ENCODE results near the gene LCN9. TPM values are rescaled to one million over a fixed set of nuclear protein-coding genes. Genes with fewer than 3 reads are reported as not detected.
"Not testable (repeated sequence)": the region's sequence is repeated elsewhere in the genome, so short reads cannot be mapped to it uniquely, and the experiment has no call there.

LCN9 gene
- total and polyA plus RNA-seq, 9 of the 15 experiments (the other 6 are each of a cell fraction or from before 2014, with no cell fraction given) = not detected

DNA sequence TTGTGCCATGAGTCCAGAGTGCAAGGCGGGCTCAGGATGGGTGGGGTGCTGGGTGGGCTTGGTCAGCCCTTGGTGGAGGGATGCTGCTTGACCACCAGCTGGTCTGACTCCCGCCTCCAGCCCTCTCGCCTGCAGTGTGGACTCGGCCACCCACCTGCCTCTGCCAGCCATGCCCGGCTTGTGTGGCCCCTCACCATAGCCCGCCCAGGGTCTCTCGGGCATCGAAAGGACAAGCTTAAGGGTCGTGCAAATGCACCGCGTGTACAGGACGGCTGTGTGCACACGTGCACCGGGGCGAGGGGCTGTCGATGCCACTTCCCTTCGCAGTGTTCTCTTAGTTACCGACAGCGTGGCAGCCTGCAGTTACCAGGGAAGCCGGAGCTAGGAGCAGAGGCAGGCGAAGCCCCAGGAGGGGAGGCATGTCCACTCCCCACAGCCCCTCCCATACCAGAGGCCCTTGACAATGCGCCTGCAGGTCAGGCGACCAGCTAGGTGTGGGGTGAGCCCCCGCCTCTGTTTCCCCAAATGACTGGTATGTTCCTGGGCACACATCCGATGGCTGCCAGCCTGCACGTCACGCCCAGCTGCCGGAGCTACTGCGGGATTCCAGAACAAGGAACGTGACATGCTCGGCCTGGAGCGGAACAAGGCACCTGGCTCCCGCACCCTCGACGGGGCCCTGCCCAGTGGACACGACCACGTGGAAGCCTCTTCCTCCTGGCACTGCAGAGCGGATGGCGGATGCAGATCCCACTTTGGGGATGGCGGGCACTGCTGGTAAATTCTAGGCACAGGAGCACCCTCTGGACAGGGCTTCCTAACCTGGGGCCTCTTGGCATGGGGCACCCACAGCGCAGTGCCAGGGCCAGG is 7.8 kb downstream of the LCN9 start (continued):
- no peak for TF ChIP-seq ZNF583 (CRISPR knock-in tag; IDR thresholded peaks at IDR 0.05)
- no peak for TF ChIP-seq NBN (IDR thresholded peaks at IDR 0.05; ENCODE audit: low read depth)
- TF ChIP-seq ZNF75A (CRISPR knock-in tag; IDR thresholded peaks at IDR 0.05) = no peak
- no peak for TF ChIP-seq NR3C1 (CRISPR knock-in tag; IDR thresholded peaks at IDR 0.05)
- TF ChIP-seq WHSC1 (IDR thresholded peaks at IDR 0.05; ENCODE audit: low read length) = no peak
- TF ChIP-seq YBX1 (IDR thresholded peaks at IDR 0.05) = no peak
- no peak for TF ChIP-seq ZNF12 (CRISPR knock-in tag; IDR thresholded peaks at IDR 0.05)

- no TSS peak for BruUV-seq (replicated peaks)
- no peak for FAIRE-seq
- peaks cover 15 to 45% of the 10 kb centered on the region in 2 experiments for H3K27me3 ChIP-seq (ENCODE audit: control insufficient read depth in 2 of 2, insufficient read depth in 2 of 2, low read length in 2 of 2)
- TF ChIP-seq NBN (IDR thresholded peaks at IDR 0.05; ENCODE audit: low read depth) (no peak), NR3C1 (CRISPR knock-in tag; IDR thresholded peaks at IDR 0.05) (no peak)
- TF ChIP-seq, protein P1, sequence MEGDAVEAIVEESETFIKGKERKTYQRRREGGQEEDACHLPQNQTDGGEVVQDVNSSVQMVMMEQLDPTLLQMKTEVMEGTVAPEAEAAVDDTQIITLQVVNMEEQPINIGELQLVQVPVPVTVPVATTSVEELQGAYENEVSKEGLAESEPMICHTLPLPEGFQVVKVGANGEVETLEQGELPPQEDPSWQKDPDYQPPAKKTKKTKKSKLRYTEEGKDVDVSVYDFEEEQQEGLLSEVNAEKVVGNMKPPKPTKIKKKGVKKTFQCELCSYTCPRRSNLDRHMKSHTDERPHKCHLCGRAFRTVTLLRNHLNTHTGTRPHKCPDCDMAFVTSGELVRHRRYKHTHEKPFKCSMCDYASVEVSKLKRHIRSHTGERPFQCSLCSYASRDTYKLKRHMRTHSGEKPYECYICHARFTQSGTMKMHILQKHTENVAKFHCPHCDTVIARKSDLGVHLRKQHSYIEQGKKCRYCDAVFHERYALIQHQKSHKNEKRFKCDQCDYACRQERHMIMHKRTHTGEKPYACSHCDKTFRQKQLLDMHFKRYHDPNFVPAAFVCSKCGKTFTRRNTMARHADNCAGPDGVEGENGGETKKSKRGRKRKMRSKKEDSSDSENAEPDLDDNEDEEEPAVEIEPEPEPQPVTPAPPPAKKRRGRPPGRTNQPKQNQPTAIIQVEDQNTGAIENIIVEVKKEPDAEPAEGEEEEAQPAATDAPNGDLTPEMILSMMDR (IDR thresholded peaks at IDR 0.05 in 2 of 3, conservative IDR thresholded peaks at IDR 0.05 in 1 of 3; ENCODE audit: insufficient read depth in 2 of 3, low read depth in 1 of 3, low read length in 3 of 3) = peak; percentile 24 to 31 (median 27); a peak in 2 of 6 replicates
- POLR2A ChIA-PET = interaction anchor here (1.1 kb wide), 1 partner anchor 12 kb away, joined by 3 read pairs; no protein-coding TSS in a partner anchor
- DNase-seq (ENCODE audit: extremely low read depth in 1 of 4, low spot score in 3 of 4) = peak; percentile 38 to 58 (median 44)
- H3K9me1 ChIP-seq (ENCODE audit: control insufficient read depth, insufficient read depth, low read length) = no peaks in the 10 kb centered on the region
- H3K4me2 ChIP-seq (ENCODE audit: insufficient read depth, low read length) = no peak overlapping the region
- no peaks in the 10 kb centered on the region for H3K9me3 ChIP-seq (replicated peaks; ENCODE audit: control insufficient read depth, insufficient read depth, low read depth, low read length)
- CTCF ChIA-PET (ENCODE audit: low intra/inter-chr PET ratio) = no interaction called here
- intact Hi-C loops (cut with micrococcal nuclease) (no loop called here), in situ Hi-C loops (cut with MboI) (no loop called here)
- H2AFZ ChIP-seq (ENCODE audit: low read depth, low read length) = no peak overlapping the region
- H3K36me3 ChIP-seq (ENCODE audit: control insufficient read depth, insufficient read depth, low read length) = no peaks in the 10 kb centered on the region
- H3K79me2 ChIP-seq (ENCODE audit: control insufficient read depth, insufficient read depth, low read length) = no peaks in the 10 kb centered on the region
- no peak overlapping the region for H3K9ac ChIP-seq (ENCODE audit: insufficient read depth in 1 of 2, low read depth in 2 of 2, low read length in 2 of 2)
- peaks cover 0 to 9% of the 10 kb centered on the region in 2 experiments; a peak in 1 of 5 replicates for H3K4me1 ChIP-seq (replicated peaks in 1 of 2; ENCODE audit: control insufficient read depth in 2 of 2, insufficient read depth in 2 of 2, low read length in 2 of 2)
- WGBS (ENCODE audit: insufficient coverage, low coverage, missing lambda C conversion rate) = 8% methylated on average over 13 of the region's 17 CpGs
- H4K20me1 ChIP-seq (replicated peaks; ENCODE audit: control insufficient read depth, insufficient read depth, low read length) = no peaks in the 10 kb centered on the region
- peak; percentile 74; the same call in 2 of the 3 replicates for ATAC-seq
- no peak overlapping the region for H3K27ac ChIP-seq (ENCODE audit: extremely low read depth, low read depth, low read length)
- H3K4me3 ChIP-seq = no peak overlapping the region
Measured at GRCh38 chr9:135671591-135672041, 8.5 kb downstream of the LCN9 start.

- H3K9me3 ChIP-seq (replicated peaks; ENCODE audit: control insufficient read depth, insufficient read depth, low read depth, low read length); ATAC-seq; H3K27ac ChIP-seq (ENCODE audit: extremely low read depth, low read depth, low read length); H2AFZ ChIP-seq (ENCODE audit: low read depth, low read length); CTCF ChIA-PET (ENCODE audit: low intra/inter-chr PET ratio); H3K36me3 ChIP-seq (ENCODE audit: control insufficient read depth, insufficient read depth, low read length); H3K9me1 ChIP-seq (ENCODE audit: control insufficient read depth, insufficient read depth, low read length); FAIRE-seq; BruUV-seq (replicated peaks); H3K9ac ChIP-seq (ENCODE audit: insufficient read depth in 1 of 2, low read depth in 2 of 2, low read length in 2 of 2); H4K20me1 ChIP-seq (replicated peaks; ENCODE audit: control insufficient read depth, insufficient read depth, low read length); in situ Hi-C loops (cut with MboI); DNase-seq (ENCODE audit: extremely low read depth in 1 of 4, low spot score in 3 of 4); intact Hi-C loops (cut with micrococcal nuclease); H3K4me3 ChIP-seq; H3K4me2 ChIP-seq (ENCODE audit: insufficient read depth, low read length); H3K4me1 ChIP-seq (replicated peaks in 1 of 2; ENCODE audit: control insufficient read depth in 2 of 2, insufficient read depth in 2 of 2, low read length in 2 of 2); H3K79me2 ChIP-seq (ENCODE audit: control insufficient read depth, insufficient read depth, low read length): not testable (repeated sequence)
- POLR2A ChIA-PET = interaction anchor here (0.5 kb wide), 1 partner anchor 103 kb away, joined by 3 read pairs; no protein-coding TSS in a partner anchor
- whole genome bisulfite sequencing (ENCODE audit: insufficient coverage, low coverage, missing lambda C conversion rate) = 0% methylated on average over 7 of the region's 7 CpGs
- H3K27me3 ChIP-seq (ENCODE audit: control insufficient read depth in 2 of 2, insufficient read depth in 2 of 2, low read length in 2 of 2) = peaks cover 23 to 57% of the 10 kb centered on the region in 2 experiments
Measured at GRCh38 chr9:135672786-135673185, 9.7 kb downstream of the LCN9 start.

Data from K562 (cell line).